ENCODE results near the gene MAPK12.

Gene MAPK12

DNA sequence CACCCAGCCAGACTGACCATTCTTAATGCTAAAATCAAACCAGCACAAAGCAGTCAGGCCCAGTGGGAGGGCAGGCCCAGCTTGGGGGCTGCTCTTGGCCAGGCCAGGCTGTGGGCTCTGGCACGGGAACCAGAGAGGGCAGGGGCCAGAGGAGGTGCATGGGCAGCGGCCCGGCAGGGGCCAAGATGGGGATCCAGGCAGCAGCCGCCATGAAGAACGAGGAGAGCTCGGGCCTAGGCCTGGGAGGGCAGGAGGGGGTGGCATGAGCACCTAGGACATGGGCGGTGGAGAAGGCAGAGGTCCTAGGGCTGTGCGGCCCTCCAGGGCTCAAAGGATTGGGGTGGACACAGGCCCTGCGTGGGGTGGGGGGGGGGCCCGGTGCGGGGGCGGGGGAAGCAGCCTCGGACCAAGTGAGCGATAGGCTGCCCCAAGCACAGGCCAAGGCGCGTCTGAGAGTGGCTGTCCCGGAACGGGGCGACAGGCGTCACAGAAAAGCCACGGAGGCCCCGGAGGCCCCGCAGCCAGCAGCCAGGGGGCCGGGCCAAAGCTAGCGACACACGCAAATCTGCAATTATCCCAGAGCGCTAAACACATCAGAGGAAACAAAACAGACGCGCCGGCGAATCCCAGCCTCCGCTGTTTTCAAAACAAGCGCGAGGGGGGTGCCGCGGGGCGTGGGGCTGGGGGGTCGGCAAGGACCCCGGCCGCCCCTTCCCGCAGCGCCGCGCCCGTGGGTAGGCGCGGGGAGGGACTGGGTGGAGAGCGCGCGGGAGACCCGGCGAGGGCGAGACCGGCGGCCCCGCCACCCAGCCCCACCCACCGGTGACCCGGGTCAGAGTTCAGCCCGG is 37.7 kb upstream of the MAPK12 start:
- DNase-seq, result no peak

DNA sequence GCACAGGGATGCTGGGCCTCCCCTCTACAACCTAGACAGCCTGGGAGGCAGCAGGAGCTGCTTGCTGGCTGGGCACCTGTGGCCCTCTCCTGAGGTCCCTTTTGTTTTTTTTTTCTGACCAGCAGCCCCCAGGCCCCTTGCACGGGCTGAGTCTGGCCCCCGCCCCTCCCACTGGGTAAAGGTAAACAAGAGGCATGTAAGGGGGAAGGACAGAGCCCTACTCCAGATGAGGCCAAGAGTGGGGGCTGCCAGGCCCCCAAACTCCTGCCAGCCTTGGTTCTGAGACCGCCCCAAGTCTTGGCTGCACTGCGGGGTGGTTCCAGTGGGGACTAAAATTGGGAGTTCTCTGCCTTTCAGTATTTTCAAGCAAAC is 36.8 kb upstream of the MAPK12 start:
- no peak for DNase-seq

DNA sequence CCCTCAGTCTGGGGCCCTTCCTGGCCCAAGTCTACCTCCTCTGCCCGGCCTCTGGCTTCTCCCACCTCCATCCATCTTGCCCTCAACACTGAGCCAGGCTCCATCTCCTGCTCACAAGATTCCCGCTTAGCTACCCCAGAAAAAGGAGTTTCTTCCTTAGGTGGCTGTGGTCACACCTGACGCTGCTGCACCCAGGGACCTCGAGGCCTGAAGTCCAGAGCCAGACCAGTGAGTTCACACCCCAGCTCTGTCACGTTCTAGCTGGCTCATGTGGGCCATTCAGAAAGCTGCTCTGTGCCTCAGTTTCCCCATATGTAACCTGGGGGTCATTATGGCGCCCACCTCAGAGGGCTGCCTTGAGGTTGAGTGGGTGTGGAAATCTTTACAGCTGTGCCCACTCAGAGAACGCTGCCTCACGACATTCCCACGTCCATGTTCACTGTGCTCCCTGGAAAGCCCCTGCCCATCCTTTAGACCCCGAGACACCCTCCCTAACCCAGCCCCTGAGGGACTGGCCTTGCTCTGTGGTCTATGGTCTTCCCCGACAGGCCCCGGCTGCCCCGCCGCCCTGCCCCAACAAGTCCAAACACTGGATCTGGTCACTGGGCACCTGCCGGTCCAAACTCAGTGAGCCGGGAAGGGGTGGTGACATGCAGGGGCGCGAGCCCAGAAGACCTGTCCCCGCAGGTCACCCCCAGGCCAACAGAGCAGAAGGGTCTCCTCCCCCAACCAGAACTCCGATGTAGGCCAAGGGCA is 36.2 kb upstream of the MAPK12 start:
- no peak for DNase-seq

DNA sequence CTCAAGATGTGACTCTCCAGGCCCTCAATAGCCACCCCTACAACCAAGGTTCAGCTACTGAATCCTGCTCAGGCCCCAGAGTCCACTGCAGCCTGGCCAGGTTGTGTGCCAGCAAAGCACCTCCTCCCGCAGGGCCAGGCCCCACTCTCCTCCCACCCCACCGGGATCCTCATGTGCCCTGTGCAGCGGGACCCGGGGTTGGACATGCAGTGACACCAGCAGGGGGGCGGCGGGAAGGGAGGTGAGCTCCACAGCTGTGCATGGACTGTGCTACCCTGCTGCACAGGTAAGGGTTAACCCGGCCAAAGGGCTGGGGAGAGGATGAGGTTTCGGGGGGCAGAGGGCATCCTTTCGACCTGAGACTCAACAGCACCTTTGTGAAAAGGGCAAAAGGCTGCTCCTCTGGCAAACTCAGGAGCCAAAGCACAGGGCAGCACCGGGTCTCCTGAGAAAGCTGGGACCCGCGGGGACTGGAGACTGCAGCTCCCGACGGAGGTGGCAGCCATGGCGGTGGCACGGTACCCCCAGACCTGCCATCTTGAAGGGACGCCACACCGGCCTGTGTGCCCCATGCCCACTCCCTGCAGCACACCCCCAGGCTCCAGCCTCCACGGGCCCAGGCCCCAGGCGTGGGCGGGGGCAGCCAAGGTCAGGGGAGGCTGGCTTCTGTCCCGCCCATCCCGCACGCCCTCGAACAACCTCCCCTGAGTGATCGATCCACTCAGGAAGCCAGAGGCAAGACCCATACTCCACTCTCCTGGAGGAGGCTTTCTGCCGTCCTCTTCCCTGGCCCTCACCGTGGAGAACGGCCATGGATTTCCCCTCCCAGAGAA is 35.4 kb upstream of the MAPK12 start:
- no peak for DNase-seq

DNA sequence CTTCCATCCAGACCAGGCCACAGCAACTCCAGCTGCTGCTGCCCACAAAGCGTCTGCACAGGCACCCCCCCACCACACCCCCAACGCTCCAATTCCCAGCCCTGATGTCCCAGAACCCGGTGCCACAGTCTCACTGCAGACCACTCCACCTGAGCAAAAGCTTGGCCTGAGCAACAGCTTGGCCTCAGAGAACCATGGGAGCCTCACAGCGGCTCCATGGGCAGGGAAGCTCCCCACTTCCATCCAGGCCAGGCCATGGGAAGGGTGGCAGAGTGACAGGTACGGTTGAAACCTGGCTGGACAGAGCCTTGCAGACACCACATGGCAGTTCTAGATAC is 32.8 kb upstream of the MAPK12 start:
- no peak for DNase-seq

DNA sequence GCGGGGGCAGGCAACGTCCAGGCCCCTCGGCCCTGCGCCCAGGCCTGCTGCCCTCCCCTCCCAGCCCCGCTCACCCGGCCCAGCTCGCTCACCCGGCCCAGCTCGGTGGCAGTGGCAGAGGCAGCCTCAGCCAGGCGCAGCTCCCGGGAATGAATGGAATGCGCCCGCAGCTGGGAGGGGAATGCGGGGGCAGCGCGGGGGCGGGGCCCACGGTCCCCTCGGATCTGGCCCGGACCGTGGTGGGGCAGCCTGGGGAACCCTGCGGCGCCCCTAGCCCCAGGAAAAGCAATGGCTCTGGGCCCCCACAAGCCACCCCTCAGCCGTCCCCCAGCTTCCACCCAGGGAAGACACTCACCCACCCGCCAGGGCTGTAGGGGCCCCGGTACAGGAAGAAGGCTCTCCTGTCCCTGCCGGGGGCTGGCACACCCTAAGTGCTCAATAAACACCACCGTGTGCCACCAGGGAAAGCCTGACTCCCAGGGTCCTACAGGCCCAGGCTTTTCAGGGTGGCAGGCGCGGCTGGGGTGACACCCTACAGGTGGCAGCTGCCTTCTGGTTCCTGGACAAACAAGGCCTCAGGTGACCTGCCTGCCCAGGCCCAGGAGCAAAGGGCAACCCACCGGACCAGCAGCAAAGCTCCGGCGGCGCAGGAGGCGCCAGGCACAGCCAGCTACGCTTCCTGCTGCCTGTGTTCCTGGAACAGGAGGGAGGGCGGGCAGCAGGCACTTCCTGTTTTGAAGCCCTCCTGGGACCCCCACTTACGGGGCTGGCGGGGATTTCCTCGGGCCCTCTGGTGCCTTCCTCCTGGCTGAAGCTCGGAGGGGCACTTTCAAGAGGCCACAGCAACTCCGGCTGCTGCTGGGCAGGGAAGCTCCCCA is 32.2 kb upstream of the MAPK12 start:
- DNase-seq, result peak; percentile 95

DNA sequence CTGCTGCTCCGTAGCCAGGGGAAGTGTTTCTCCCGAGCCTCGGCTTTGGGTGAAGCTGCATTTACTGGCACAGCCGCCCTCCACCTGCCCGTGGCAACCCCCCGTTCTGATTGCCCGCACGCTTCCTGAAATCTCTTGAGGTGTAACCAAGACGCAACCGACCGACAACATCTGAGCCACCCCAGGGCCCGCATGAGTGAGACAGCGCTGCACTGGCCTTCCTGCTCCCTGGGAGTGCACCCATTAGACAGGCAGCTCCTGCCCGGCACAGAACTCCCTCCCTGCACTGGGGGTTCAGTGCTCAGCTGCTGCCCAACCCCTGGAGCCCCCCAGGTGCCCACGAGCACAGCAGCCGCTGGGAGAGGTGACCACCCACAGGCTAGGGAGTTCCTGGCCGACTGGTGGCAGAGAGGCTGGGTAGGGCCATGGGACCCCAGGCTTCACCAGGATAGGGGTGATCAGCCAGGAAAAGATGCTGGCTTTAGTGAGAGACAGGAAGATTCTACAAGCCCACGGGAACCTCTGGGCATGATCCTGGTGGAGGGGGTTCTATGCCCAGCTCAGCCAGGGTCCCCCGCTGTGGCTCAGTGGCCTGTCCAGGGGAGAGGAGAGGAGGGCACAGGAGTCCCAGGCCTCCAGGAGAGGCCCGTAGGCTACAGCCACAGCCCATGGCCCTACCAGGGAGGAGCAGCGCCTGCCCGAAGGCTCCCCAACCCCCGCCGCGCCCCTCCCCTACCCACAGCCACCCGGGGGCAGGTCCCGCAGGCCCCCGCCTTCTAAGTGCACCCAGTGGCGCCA is 31.4 kb upstream of the MAPK12 start:
- no peak for DNase-seq

DNA sequence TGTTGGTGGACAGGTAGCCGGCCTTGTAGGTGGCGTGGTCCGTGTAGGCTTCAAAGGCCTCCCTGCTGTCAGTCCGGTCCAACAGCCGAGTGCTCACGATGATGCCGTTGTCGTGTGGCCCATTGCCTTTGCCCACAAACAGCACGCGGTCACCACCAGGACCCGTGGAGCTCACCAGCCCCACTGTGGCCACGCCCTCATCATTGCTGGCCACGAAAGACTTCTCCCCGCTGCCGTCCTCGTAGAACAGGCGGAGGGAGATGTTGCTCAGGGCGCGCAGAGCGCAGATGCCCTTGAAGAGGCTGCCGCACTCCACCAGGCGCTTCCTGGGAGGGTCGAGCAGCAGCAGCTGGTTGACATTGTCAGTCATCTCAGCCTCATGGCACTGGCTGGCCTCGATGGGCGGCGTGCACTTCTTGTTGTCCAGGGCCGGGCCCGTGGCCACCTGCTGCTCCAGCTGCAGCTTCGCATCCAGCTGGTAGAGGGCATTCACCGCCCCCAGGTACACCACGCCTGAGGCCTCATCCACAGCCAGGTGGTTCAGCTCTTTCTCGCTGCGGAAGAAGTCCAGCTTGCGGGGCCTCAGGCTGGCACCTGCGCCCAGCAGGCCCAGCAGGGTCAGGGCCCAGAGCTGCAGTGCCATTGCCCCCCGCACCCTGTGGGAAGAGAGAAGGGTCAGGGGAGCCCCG is 28.6 kb upstream of the MAPK12 start:
- DNase-seq, result no peak

DNA sequence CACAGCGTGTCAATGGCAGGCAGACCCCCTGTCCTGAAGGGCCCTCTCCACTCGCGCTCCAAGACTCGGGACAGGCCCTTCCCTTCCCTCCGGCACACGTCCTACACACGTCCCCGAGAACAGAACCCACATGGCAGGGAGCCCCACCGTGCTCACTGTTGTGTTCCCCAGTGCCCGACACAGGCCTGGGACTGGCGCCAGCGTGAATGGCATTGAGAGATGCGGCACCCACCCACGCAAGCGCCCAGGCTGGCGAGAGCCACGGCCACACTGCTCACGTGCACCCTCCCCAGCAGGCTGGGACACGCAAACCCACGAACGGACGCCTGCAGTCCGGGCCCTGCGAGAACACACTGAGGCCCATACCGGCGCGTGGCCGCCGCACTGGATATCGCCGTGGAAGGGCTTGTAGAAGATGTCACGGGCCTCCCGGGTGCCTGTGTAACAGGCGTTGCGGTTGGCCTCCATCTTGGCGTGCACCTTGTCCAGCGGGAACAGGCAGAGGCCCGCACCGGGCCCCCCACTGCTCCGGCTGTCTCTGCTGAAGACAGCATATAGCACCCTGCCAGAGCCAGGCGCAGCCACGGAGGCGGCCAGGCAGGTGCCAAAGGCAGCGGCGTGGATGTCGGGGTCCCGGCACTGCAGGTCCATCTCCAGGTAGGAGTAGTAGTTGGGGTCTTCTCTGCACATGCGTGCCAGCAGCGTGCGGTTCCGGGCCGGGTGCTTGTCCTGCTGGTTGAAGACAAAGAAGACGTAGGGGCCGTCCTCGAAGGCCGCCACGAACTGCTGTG is 27.9 kb upstream of the MAPK12 start:
- no peak for DNase-seq

DNA sequence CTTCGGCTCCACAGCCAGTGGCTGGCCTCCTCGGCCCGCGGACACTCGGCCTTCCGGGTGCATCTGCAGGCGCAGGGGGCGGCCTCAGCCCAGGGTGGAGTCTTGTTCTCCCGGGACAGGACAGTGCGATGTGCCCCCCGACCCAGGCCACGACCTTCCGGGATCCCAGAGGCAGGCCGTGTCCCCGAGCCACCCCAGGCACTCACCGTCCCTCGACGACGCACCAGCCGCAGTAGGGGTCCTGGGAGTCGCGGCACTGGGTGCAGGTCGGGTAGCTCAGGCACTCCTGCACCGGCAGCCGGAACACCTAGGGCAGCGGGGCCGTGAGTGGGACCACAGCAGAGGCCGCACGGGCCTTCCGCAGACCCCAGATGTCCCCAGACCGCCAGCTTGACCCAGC is 26.2 kb upstream of the MAPK12 start:
- DNase-seq, result no peak

DNA sequence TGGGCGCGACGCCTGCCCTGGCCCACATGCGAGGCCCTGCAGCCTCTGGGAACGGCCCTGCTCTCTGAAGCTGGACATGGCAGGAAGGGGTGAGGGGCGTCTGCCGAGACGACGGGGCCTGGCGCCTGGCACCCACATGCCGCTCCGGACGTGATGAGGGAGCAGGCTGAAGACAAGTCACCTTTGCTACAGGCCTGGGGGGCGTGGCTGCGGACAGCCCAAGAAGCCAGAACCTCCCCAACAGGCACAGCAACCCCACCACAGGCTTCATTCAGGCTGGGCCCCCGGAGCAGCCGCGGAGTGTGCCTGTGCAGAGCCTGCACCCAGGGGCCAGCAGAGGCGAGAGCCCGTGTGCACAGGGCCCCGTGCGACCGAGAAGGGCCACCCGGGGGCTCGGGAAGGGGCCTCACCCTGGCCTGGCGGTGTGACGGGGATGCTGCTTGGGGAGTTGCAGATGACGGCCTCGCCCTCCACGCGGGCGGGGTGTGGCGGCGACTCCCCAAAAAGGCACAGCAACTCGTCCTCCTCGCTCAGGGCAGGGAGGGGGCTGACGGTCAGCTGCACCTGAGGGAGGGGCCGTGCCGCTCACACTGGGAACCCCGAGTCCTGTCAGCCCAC is 25.3 kb upstream of the MAPK12 start:
- no peak for DNase-seq

DNA sequence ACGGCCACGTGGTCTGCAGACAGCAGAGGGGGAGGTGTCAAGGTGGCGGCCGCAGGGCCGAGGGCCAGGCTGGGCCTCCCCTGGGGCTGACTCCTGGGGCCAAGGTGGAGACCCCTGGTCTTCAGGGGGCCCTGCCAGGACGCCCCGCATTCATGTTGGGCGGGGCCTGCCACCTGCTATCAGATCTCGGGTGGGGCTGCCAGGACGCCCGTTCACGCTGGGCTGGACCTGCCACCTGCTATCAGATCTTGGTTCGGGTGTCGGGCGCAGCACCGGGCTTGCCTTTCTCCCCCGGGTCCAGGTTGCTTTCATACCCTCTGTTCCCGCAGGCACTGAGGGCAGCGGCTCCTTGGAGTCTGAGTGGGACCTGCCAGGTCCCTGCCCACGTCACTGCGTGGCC is 24.8 kb upstream of the MAPK12 start:
- no peak for DNase-seq

DNA sequence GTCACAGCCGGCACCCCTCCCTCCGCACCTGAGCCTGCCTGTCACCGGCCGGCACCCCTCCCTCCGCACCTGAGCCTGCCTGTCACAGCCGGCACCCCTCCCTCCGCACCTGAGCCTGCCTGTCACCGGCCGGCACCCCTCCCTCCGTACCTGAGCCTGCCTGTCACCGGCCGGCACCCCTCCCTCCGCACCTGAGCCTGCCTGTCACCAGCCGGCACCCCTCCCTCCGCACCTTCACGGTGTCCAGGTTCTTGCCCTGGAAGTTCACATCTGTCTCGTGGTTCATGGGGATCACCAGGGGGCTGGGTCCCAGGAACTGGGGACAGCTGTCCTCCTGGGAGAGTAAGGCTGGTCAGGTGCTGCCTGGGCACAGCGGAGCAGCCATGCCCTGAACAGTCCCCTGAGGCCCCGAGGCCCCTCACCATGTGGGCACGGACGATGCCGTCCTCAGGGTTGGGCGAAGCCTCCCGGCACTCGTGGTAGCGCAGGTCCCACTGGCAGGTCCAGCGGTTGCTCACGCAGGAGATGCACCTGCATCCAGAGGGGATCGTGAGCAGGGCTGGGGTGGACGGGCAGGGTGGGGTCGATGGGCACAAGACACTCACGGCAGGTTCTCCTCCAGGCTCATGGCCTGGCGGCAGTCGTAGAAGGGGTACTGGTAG is 24.2 kb upstream of the MAPK12 start:
- no peak for DNase-seq

DNA sequence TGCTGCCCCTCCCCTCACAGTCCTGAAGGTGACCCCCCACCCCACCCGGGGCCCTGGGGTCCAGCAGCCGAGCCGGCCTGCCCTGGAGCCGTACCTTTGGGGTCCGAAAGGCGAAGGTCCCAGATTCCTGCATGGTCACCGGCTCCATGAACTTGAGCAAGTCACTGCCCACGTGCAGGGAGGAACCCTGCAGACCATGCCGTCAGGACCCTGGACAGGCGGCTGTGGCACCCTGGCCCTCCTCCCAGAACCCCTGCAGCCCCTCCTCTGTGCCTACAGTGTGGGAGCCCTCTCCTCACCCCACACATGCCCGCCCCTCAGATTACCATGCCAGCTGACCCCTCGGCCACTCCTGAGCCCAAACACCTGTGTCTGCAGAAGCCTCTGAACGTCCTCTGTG is 23.0 kb upstream of the MAPK12 start:
- no peak for DNase-seq

DNA sequence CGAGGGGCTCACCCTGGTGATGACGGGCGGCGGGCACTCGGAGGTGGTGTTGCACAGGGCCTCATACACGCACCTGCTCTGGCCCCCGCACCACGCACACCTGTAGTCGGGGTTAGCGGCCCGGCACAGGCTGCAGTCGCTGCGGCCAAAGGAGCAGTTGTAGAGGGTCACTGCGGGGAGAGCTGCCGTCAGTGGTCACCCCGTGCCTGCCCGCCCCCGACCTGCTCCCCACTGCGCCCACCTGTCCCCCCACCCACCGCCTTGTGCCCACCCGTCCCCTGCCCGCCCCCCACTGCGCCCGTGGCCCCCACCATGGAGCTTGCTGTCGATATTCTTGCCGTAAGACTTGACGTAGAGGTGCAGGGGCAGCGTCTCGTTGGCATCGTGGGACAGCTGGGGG is 22.3 kb upstream of the MAPK12 start:
- no peak for DNase-seq

DNA sequence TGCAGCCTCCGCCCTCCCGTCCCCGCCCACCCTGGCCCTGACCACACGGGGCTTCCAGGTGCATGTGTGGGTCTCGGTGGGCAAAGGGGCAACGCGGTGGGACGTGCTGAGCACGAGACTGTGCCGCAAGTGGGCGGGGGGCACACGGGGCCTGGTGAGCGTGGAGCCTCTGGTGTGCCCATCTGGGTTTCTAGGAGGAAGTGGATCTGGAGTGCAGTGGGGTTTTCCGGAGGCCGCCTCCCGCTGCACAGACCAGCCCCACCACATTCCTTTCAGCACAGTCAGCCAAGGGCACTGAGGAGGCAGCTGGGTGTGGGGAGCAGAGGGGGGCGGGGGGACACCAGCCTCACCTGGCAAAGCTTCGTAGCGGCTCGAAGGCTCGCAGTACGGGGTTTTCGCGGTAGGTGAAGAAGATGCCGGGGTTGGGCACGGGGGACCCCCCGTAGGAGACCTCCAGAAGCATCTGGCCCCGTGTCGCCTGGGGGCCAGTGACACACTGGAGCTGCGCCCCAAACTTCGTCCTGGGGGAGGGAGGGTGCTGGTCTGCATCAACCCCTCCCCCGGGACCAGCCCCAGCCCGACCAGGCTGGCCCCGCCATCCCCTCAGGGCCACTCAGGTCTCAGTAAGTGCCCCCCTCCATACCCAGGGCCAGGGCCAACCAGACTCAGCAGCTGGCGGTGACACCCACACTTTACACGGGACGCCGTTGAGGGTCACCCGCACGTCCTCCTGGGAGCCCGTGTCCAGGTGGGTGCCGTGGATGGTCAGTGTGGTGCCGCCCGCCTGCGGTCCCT is 21.1 kb upstream of the MAPK12 start:
- peak; percentile 91 for DNase-seq

DNA sequence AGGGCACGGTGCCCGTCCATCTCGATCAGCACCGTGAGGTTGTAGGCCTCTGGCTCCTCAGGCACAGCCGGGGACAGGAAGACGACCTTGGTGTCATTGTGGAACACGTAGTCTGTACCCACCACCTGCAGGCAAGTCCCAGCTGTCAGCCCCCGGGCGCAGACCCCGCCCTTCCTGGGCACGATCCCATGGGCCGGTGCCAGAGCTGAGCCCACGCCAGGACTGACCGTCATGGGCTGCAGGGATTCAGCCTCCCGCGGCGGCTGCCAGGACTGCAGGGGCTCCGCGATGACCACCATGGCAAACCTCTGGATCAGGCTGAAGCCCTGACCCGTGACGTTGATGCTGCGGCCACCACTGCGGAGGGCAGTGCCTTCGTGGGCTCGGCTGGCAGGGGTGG is 20.5 kb upstream of the MAPK12 start:
- DNase-seq, result no peak

DNA sequence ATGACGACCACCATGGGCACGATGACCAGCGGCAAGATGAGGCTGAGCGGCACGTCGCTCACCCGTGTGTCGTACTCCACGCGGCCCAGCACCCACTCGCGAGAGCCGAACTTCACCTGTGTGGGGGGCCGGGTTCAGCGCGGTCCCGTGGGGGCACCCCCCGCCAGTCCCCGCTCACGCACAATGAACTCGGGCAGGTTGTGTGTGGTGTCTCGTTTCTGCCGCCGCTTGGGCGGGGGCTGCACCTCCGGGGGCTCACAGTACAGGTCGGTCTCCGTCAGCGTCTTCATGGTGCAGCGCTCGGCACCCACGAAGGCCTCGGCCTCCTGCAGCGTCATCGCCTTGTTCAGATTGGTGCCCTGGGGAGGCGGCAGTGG is 19.9 kb upstream of the MAPK12 start:
- DNase-seq, result no peak
